ENCODE measurements around the gene SH3TC2.
A peak's percentile ranks its signal among the peaks of the same experiment; 100 is the strongest.

The SH3TC2 gene

DNA sequence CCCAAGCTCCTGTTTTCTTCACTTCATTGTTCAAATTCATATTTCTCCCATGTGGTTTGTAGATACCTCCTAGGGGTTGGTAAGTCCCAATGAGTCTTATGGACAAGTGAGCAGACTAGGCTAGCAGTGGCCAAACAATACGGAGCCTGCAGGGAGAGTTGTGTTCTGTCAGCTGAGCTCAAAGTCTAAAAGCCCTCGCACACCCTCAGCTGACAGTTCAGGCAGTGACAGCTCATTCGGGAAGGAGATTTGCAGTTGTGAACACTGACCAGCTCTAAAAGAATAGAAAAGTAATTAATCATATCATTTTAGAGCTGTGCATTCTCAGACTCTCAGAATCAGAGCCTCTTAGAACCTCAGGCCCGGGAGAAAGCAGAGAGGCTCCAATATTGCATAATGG lies 95.1 kb downstream of the SH3TC2 start:
- no peak for DNase-seq (ENCODE audit: low read depth in 2 of 2)
- H3K4me3 ChIP-seq (replicated peaks in 1 of 2; ENCODE audit: low read depth in 2 of 2, low read length in 2 of 2), result no peak overlapping the region
- TF ChIP-seq, protein P1, sequence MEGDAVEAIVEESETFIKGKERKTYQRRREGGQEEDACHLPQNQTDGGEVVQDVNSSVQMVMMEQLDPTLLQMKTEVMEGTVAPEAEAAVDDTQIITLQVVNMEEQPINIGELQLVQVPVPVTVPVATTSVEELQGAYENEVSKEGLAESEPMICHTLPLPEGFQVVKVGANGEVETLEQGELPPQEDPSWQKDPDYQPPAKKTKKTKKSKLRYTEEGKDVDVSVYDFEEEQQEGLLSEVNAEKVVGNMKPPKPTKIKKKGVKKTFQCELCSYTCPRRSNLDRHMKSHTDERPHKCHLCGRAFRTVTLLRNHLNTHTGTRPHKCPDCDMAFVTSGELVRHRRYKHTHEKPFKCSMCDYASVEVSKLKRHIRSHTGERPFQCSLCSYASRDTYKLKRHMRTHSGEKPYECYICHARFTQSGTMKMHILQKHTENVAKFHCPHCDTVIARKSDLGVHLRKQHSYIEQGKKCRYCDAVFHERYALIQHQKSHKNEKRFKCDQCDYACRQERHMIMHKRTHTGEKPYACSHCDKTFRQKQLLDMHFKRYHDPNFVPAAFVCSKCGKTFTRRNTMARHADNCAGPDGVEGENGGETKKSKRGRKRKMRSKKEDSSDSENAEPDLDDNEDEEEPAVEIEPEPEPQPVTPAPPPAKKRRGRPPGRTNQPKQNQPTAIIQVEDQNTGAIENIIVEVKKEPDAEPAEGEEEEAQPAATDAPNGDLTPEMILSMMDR (IDR thresholded peaks at IDR 0.05; ENCODE audit: low read depth, low read length), result no peak

DNA sequence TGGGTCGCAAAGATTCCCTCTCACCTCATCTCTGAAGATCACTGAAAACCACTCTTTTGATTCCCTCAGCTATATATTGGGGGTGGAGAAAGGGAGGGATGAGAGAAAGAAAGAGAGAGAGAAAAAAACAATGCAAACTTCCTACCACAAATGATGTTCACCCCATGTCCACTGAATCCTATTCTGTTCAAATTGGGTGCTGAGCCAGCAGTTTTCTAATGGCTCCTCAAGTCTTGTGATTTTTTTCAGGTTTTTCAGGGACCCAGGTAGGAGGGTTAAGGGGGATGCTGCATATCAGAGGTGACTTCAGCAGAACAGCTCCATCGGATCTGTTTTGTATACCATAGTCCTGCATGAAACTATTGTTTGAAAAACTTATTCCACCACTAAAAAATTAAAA lies 95.9 kb downstream of the SH3TC2 start:
- TF ChIP-seq, protein P1 (IDR thresholded peaks at IDR 0.05; ENCODE audit: low read depth, low read length), result no peak
- H3K4me3 ChIP-seq (replicated peaks in 1 of 2; ENCODE audit: low read depth in 2 of 2, low read length in 2 of 2), result no peak overlapping the region
- DNase-seq (ENCODE audit: low read depth in 2 of 2), result no peak

DNA sequence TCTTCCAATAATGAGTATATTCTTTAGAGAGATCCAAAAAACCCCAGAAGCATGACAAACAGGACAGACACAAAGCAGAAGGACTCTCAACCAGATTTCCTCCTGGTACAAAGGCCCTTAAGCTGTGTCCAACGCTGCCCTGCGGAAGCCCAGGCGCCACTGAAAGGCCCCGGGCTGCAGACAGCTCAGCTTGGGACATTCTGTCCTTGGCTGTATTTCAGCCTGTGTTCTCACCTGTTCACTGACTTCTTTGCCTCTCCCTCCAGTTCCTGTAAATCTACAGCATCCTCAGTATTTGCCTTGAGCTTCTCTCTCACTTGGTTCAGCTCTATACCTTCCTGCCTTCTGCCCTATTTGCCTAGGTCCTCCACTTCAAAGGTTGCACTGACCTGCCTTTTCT lies 96.5 kb downstream of the SH3TC2 start:
- TF ChIP-seq, protein P1 (IDR thresholded peaks at IDR 0.05; ENCODE audit: low read depth, low read length), result no peak
- no peak for DNase-seq (ENCODE audit: low read depth in 2 of 2)
- no peak overlapping the region for H3K4me3 ChIP-seq (replicated peaks in 1 of 2; ENCODE audit: low read depth in 2 of 2, low read length in 2 of 2)

DNA sequence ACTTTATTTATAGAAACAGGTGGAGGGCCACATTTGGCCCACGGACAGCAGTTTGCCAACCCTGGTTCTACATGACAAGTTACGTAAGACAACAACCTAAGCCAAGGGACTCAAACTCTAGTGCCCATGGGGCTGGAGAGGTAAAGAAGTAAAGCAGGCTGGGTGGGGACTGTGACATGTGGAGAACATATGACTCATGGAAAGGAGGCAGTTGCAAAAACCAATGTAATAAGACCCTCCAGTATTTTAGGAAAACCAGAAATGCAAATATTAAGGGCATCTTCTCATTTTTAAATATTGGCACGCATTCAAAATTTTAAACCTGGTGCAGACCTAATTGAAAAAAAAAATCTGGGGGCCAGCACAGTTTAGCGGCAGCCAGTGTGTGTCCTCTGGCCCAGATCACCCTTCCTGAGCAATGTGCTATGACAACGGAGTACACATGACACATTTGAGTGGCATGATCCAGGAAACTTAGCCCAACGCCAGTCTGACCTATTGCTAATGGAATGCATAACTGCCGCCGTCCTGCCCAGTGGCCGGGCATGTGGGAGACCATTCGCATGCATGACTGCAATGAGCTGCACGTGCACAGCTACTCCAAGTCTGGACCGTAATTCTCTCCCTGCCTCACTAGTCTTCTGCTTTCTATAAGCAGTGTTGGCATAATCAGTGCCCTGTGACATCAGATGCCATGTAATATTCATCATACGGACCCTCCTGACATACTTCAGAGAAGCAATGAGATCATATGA lies 97.2 kb downstream of the SH3TC2 start:
- peak; percentile 87 to 96 for DNase-seq (ENCODE audit: low read depth in 2 of 2)
- H3K4me3 ChIP-seq (replicated peaks in 1 of 2; ENCODE audit: low read depth in 2 of 2, low read length in 2 of 2), result no peak overlapping the region
- TF ChIP-seq, protein P1 (IDR thresholded peaks at IDR 0.05; ENCODE audit: low read depth, low read length), result no peak

DNA sequence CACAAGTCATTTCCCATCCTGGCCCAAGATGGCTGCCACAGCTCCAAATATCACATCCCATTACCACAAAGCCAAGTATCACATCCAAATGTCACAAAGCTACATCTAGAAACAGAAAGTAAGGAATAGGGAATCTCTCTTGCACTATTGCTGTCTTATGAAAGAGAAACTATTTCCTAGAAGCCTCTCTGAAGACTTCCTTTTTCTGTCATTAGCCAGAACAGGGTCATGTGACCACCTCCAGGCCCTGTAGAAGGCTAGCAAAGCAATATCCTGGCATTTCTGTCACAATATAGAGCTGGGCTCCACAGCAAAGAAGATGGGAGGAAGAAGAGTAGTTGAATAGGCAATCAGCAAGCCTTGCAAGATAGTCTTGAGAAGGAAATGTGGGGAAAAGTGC lies 99.2 kb downstream of the SH3TC2 start:
- H3K4me3 ChIP-seq (replicated peaks in 1 of 2; ENCODE audit: low read depth in 2 of 2, low read length in 2 of 2), result no peak overlapping the region
- no peak for DNase-seq (ENCODE audit: low read depth in 2 of 2)
- TF ChIP-seq, protein P1 (IDR thresholded peaks at IDR 0.05; ENCODE audit: low read depth, low read length), result no peak

DNA sequence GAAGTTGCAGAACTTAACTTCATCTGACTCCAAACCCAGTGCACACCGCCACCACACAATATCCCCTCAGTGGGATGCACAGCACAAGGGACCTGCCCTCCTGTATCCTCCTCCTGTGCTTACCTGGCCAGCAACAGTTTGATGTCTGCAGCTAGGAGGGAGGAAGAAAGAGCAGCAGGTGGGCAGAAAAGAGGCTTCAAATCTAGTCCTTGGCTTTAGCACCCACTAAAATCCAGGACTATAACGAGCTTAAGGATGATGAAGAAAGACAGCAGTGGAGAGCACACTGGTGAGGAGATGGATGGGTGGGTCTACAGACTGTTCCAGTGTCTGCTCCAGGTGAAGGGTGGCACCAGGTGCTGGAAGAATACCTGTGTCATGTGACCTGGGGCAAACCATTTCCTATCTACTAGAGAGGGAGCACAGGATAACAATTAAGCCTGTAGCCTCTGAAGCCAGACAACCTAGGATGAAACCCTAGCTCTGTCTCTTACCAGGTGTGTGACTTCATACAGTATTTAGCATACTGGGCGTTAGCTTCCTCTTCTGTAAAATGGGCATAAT lies 100.0 kb downstream of the SH3TC2 start:
- no peak for DNase-seq (ENCODE audit: low read depth in 2 of 2)
- H3K4me3 ChIP-seq (replicated peaks in 1 of 2; ENCODE audit: low read depth in 2 of 2, low read length in 2 of 2), result no peak overlapping the region
- TF ChIP-seq, protein P1 (IDR thresholded peaks at IDR 0.05; ENCODE audit: low read depth, low read length), result no peak
